Ureter (tissue), 1 donor: ENCODE data around the gene UGDH. TPM values are rescaled to one million over a fixed set of nuclear protein-coding genes. Genes with fewer than 3 reads are reported as not detected.
"Not testable (repeated sequence)": the region's sequence is repeated elsewhere in the genome, so short reads cannot be mapped to it uniquely, and the experiment has no call there.

Experiments
- DNase-seq: peaks from one replicate; pipeline ENCODE4 v3.0.0-alpha.2; 2020; ENCODE audit warnings: low spot score
- total RNA-seq: library from RNA; stranded (reverse); gene quantifications from one replicate; pipeline ENCODE4 v1.2.4, GENCODE V29; 2023
- donor health status: DM: yes; HTN: yes; CAD: no.

UGDH gene
- total RNA-seq, 1 donor from 2014 or later, result 76.0 TPM

DNA sequence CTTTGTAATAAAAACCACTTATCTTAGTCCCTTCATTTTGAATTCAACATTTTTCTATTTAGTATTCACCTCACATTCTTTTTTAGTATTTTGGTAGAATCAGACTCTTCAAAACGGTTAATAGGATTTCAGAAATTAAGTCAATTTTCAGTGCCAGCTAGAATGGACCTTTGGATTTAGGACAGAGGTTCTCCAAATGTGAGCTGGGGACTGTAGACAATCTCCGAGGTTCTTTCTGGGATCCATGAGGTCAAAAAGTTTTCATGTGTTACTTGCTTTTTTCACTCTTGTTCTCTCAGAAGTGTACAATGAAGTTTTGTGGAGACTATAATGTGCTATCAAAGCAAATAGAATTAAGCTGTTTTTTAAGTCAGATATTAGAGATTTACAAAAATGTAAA, 2.3 kb upstream of the UGDH start:
- DNase-seq, result no peak

DNA sequence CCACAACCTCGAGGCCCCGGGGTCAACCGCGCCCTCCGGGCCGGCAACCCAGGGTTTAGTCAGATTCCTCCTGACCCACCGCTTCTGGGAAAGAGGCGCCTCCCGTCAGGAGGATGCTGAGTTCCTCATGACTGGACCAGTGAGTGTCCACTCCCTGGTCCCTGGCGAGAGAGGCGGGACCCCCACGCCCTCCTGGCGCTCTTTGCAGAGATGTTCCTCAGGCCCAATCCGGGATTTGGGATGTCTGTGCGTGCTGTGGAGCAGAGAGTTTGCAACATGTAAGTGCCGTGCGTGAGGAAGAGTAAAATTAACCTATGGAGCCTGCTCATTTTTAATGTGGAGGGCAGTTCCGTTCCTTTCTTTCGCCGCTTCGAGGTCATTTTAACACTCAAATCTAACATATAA, 824 bp upstream of the UGDH start:
- DNase-seq, result peak; percentile 83

DNA sequence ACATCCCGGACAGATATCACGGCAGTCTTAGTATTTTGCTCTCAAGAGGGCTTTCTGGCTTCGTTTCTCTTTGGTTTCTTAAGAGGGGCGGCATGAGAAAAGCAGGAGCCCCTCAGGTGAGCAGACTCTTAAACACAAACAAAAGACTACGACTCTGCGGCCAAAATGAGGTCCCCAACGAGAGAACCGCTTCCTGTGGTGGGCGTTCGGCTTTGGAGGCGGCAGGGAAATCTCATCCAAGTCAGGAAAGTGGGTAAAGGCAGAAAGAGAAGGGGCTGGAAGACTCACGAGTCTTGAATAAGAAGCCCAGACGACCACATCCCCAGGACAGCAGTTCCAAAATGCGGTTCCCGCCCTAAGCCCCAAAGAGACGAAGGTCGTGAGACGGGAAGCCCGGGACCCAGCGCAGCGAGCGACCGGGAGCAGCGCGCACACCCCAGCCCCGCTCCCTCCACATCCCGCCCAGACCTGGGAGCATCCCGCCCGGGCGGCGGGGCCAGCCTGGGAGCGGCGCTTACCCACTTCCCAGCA, 409 bp downstream of the UGDH start:
- no peak for DNase-seq

DNA sequence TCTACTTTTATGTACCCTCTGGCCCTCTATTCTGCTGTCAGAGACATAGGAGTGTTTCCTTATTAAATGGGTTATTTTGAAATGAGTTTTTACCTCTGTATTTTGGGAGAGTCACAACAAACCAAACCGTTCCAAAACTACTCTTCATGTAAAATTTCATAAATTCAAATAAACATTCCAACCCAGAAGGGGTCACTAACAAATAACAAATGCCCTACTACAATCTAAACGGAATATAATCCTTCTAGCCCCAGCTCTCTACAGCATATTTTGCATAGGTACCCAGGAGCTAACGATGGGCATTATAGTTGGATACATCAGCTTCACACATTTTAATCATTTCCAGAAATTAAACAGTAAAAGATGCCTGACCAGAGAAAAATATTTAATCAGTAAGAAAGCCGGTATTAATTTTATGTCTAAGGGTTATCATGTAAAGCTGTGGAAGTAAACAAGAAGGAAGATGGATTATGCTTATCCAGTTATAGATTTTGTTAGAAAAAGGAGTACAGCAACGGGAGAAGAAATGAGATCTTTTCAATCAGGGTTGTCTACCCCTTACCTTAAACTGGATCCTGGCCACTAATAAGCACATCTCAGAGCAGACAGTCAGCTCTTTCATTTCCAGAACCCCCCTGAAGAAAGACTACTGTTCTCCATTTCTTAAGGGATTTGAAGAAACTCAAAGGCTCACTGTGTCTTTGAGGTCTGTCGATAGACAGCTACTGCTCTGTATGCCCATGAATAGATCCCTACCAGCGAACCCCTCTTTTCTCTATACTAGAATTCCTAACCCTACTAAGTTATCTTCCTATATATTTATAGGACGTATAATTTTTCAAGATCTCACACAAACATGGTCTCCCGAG, 1.2 kb downstream of the UGDH start:
- no peak for DNase-seq

DNA sequence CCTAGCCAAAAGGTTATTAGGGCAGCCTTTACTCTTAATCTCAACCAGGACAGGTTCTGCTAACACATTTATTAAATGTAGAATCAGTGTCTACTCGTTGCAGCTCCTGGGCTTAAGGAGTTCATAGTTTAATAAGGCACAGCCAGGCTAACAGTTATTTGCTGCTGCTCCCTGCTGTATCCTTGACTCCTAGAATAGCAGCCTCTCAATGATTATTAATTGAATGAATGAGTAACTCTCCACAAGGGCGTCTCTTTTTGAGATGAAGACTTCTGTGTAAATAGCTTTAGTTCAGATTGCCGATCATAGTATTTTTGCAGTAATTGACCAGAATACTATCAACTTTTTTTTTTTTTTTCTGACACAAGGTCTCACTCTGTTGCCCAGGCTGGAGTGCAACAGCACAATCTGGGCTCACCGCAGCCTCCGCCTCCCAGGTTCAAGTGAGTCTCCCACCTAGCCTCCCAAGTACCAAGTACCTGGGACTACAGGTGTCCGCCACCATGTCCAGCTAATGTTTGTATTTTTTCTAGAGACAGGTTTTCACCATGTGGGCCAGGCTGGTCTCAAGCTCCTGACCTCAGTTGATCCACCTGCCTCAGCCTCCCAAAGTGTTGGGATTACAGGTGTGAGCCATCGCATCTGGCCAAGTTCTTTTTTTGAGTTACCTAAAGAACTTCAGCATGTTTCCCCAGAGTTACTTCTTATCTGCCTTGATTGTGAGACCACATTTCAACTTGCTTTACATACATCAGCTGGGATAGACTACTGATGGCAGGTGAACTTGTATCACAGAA, 2.9 kb downstream of the UGDH start:
- DNase-seq, result no peak

DNA sequence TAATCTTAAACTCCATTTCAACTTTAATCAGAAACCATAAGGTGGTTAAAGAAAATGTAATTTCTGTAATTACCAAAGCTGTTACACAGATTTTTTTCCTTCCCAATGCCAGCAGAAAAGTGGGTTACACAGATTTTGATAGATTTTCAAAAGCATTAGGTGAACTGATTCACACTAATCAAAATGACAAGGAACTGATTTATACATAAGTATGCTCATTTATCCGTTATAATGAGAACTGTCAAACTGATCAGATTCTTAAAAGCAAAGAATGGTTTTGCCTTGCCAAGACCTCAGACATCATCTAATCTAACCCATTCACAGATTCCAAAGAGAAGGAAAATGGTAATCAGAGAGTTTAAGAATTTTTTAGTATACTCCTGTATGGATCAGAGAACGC, 5.2 kb downstream of the UGDH start:
- no peak for DNase-seq

DNA sequence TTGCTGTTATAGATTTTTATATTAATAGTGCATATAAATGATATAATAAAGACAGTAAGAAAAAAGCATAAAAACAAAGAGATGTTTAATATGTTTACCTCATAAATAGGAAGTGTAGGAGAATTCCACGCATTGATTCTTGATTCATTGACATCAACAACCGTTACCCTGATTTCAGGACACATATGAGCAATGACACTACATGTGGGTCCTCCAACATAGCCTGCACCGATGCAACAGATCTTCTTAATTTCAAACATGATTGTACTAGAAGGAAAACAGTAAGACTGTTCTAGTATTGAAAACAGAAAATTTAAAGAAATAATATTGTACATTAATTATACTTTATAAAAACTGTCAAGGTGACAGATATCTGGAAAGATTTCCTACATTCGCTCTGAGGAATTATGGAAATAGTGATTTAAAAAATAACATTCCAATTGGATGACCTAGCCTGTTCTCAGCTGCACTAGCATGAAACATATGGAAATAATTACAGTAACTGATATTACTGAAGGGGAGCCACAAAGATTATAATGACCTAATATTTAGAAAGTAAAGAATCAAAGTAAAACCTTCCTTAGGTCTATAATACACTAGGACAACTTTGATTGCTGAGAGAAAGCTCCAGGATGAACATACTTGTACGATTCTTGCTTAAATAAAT, 5.9 kb downstream of the UGDH start:
- DNase-seq, result no peak

DNA sequence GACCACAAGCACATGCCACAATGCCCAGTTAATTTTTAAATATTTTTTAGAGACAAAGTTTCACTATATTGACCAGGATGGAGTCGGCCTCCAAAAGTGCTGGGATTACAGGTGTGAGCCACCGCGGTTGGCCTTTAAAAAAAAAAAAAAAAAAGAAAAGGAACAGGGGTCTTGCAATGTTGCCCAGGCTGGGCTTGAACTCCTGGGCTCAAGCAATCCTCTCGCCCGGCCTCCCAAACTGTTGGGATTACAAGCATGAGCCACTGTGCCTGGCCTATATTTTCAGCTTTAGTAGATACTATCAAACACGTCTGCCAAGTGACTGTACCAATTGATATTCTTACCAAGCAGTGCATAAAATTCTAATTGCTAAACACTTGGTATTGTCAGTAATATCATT, 8.8 kb downstream of the UGDH start:
- DNase-seq, result no peak

DNA sequence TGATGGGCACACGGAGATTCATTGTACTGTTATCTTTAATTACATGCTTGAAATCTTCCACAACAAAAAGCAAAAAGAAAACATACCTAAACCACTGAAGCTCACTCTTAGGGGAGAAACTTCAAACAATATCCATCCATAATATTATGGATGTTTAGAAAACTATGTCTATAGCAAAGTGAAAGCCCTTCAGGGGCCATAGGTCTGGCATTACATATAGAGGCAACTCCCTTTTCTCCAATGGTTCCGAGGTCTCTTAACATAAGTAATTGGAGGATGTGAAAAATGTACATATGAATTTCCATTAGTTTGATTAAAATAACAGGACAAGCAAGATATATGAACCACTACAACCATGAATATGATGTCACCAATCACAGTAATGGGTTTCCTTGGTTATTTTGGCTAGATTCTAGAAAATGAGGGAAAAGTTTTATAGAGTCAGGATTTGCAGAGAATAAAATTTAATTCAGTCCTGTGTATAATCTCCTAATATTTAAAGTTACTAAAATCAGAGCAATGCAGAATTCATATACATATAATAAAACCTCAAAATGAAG, 10.8 kb downstream of the UGDH start:
- DNase-seq, result no peak

DNA sequence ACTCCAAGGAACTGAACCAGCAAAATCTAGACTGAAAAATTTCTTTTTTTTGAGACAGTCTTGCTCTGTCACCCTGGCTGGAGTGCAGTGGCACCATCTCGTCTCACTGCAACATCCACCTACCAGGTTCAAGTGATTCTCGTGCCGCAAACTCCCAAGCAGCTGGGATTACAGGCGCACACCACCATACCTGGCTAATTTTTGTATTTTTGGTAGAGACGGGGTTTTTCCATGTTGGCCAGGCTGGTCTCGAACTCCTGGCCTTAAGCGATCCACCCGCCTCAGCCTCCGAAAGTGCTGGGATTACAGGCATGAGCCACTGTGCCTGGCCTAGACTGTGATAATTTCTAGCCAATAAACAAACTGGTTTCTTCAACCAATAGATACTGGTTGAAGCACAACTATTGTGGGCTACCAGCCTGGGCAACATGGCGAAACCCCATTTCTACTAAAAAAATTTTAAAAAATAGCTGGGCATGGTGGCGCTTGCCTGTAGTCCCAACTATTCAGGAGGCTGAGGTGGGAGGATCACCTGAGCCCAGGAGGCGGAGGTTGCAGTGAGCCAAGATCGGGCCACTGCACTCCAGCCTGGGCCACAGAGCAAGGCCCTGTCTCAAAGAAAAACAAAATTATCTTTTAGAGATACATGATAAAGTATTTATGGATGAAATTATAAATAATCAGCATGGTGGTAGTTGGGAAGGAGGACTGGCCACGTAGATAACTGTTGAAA, 11.4 kb downstream of the UGDH start:
- DNase-seq, result not testable (repeated sequence)

DNA sequence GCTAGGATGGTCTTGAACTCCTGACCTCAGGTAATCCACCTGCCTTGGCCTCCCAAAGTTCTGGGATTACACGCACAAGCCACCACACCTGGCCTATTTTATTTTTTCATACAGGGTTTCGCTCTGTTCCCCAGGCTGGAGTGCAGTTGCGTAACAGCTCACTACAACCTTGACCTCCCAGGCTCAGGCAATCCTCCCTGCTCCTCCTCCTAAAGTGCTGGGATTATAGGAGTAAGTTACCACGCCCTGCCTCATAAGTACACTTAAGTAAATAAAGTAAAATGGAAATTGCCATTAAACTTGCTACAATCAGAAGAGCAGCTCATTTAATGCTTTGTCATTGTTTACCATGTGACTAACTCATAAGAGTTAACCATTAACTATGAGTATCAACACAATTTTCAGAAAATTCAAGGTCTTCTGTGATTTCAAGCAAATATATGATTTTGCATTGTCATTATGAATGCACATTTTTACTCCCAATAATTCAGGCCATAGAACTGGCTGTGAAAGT, 12.3 kb downstream of the UGDH start:
- no peak for DNase-seq

DNA sequence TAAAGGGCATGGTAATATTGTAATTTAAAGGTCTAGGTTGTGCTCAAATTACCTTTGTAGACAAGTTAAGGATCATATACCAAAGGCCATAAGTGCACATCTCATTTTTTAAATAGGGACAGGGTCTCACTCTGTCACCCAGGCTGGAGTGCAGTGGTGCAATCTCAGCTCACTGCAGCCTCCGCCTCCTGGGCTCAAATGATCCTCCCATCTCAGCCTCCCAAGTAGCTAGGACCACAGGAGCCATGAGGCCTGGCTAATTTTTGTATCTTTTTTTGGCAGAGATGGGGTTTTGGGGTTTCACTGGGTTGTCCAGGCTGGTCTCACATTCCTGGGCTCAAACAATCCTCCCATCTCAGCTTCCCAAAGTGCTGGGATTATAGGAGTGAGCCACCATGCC, 13.0 kb downstream of the UGDH start:
- DNase-seq, result not testable (repeated sequence)

DNA sequence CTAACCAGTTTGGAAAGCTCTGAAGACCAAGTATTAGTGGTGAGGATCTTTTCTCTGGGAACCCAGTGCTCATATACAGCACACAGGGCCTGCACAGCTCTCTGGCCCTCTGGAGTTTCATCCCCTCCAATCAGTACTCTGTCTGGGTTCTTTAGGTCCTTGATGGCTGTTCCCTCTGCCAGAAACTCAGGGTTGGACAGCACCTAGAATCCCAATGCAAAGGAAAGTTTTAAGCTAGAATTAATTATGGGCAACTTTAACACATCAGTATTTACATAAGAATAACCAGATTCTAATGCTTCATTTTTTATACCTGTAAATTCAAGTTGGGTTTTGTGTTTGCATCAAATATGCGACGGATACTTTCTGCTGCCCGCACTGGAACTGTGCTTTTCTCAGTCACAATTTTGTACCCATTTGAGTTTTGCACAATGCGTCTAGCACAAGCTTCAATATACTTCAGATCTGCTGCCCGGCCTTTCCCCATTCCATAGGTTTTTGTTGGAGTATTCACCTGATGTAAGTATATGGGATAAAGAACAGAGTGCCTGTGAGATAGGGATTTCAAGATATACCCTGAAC, 16.8 kb downstream of the UGDH start:
- DNase-seq, result no peak

DNA sequence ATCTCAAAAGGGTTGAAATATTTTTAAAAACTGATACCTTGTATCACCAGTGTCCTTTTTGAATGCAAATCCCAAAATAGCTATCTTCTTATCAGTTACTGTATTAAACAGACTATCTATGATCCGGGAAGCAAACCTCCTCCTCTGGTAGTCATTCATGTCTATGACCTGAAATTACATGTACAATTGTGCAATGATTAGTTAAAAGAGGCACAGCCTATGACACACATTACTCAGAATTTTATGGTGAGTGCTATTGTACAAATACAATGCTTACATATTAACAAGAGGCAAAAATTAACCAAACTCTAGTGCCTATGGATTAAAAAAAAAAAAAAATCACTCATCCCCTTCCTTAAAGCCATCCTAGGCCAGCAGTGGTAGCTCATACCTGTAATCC, 21.7 kb downstream of the UGDH start:
- no peak for DNase-seq

DNA sequence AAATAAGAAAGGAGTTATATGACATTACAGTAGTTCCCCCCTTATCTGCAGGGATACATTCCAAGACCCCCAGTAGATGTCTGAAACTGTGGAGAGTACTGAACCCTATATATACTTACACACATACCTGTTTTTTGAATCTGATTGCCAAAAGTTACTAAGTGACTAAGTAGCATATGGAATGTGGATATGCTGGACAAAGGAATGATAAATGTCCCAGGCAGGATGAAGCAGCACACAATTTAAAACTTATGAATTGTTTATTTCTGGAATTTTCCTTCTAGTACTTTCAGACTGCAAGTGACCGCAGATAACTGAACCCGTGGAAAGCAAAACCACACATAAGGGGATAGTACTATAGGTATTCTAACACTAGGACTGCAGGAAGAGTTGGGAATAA, 22.7 kb downstream of the UGDH start:
- no peak for DNase-seq

DNA sequence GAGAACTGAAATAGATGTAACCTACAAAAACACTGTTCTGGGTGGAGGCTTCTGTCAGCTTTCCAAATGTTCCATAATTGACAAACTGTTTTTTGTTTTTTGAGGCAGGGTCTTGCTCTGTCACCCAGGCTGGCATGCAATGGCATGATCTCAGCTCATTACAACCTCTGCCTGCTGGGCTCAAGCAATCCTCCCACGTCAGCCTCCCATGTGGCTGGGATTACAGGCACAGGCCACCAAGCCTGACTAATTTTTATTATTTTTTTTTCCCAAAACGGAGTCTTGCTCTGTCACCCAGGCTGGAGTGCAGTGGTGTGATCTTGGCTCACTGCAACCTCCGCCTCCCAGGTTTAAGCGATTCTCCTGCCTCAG, 24.6 kb downstream of the UGDH start:
- DNase-seq, result not testable (repeated sequence)

DNA sequence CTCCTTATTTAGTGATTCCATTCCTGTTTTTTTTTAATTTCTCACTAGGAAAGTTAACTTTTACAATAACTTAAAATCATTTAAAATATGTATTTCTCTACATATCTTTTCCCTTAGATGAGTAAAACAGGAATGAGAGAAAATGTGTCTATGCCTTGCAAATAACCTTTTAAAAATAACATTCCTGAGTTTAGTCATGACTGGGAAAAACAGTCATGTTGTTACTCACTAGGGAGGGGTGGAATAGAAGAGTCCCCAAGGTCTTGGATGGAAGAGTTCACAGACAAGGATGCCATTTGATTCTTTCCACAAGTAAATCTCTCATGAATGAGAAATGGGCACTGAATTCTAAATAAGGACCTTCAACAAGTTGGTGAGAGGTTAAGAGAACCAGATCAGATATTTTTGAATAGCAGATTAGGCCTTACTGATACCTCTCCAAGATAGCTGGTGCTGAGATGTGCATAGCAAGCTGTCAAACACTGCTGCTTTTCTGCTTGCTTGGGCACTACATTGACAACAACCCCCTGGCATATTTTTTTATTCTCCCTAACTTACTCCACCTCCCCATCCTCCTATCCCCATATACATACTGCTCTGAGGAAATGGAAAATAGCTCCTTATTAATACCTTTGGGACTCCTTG, 25.1 kb downstream of the UGDH start:
- no peak for DNase-seq

DNA sequence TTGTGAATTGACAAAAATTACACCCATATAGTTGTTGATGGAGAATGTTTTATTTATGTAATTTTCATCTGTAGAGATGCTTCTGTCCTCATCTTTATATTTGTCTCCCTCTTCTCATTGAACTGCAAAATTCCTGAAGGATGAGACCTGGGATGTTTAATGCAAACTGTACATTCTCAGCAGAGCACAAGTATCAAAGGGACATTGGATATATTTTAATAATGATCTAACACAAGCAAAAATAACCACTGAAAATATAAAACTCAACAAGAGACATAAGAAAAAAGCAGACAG, 28.6 kb downstream of the UGDH start:
- no peak for DNase-seq

DNA sequence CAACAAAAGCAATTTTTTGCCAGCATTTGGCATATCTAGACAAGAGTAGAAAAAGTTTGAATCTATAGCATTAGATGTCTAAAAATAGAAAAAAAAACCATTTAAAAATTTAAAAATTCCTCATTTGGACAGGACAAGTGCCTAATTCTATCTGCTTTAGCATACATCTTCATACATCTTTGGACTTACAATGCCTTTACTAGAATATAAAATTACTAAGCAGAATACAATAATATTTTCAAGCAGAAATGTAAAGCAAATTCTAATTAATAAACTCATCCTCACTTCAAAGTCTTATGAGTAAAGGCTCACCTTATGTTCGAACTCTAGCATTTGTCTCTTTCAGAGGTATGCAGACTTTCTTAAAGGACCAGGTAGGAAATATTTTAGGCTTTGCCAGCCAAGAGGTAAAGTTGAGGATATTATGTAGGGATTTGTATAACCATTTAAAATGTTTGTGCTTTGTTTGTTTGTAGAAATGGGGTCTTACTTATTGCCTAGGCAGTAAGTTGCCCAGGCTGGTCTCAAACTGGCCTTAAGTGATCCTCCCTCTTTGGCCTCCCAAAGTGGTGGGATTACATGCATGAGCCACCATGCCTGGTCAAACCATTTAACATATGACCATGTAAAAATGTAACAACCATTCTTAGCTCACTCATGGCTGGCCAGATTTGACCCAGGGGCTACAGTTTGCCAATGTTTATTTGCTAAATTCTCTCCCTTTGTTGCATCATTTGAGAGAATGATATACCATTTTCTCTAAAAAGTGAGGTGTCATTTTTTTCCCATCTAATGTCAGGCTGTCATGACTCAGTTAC, 29.1 kb downstream of the UGDH start:
- DNase-seq, result no peak
